GM10266 (cell line): ENCODE measurements around the gene ZDHHC19.

Experiments
- DNase-seq: peaks from one replicate; pipeline ENCODE4 v3.0.0; 2012; ENCODE audit errors: extremely low spot score
- CTCF ChIP-seq: IDR thresholded peaks from 2 replicates; pipeline ENCODE4 v1.5.1; 2012; ENCODE audit warnings: mild to moderate bottlenecking, low read depth; ENCODE audit not compliant: control insufficient read depth, insufficient read depth; ENCODE audit errors: missing control alignments

ZDHHC19 gene

DNA sequence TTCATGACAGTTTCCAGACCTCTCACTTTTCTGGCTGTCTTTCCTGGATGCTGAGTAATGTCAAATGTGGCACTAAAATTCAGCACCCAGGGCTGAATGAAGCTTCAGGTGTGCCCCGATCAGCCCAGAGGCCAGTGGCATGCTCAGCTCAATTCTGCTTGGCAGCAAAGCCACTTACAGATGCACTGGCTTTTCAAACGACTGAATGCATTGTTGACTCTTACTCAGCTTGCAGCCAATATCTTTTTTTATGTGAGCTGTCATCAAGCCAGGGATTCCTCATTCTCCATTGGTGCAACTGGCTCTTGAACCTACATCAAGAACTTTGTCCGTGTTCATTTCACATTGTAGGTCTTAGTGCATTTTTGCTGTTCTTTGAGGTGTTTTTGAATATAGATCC lies 60.7 kb downstream of the ZDHHC19 start:
- no peak for TF ChIP-seq CTCF
- no peak for DNase-seq

DNA sequence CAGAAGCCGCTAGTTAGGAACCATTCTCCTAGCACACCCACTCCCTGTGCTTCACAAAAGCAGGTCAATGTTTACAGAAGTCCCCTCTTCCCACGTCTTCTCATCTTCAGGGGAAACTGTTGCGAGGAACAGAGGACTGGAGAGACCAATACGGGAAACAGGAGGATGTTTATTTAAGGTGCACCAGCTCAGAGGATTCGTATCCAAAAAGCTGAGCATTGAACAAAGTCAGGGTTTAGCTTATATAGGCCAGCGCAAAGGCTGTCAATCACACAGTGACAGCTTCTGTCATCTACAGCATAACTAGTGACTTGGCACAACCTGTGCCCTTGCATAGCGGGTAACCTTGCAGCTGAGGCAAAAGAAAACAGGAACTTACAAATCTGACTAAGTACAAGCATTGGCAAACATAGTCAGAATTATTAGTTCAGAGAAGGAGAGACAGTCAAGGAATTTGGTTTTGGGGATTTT lies 61.3 kb downstream of the ZDHHC19 start:
- DNase-seq, result no peak
- no peak for TF ChIP-seq CTCF

DNA sequence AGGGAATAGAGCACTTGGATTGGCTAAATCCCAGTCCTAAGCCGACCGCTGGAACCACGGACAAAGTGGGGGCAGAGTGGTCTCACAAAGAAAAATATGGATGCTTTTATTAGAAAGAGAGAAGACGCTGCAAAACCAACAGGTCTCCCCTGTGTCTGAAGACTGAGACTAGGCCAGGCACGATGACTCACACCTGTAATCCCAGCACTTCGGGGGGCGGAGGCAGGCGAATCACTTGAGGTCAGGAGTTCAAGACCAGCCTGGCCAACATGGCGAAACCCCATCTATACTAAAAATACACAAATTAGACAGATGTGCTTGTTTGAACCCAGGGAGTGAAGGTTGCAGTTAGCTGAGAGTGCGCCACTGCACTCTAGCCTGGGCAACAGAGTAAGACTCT lies 61.8 kb downstream of the ZDHHC19 start:
- DNase-seq, result no peak
- no peak for TF ChIP-seq CTCF
